Activated CD4-positive, alpha-beta T cell treated with anti-CD3 and anti-CD28 coated beads, Interleukin-2, amount 50 U/mL, for 16 hours (primary cell): Measurements from ENCODE around the gene GAREM2.

Experiments
- DNase-seq: peaks from one replicate; pipeline ENCODE4 v3.0.0-alpha.2; 2020

GAREM2 gene

DNA sequence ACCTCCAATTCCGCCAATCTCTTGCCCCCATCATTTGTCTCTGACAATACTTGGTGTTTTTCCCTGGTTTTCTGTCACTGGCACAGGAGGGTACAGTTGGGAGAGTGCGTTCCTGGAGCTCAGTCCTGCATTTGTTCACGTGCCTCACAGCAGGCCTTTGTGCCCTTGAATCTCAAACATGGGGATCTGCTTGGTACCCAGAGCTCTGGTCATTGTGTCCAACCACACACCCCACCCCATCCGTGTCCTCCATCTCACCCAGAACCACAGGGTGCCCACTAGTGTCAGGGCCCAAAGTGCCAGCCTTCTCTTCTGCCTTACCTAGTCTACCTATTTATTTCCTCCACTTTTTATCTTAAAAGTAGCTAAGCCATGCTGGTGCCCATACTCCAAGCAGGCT, 16.2 kb downstream of the GAREM2 start:
- DNase-seq = no peak

DNA sequence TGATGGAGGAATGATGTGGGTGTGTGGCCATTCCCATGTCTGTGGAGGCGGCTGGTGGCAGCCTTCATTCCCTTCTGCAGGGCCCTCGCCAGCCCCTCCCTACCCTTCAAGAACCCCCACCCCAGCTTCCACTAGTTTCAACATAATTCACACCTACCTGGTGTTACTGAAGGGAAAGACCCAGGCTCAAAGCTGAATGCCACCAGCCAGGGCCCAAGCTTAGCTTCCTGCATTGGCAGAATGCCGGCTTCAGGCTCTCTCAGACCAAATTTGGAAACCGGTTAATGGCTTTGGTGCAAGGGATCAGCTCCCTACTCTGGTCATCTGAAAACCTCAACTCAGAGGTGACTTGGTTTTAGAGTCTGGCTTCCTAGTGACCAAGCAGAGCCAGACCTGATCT, 16.9 kb downstream of the GAREM2 start:
- no peak for DNase-seq

DNA sequence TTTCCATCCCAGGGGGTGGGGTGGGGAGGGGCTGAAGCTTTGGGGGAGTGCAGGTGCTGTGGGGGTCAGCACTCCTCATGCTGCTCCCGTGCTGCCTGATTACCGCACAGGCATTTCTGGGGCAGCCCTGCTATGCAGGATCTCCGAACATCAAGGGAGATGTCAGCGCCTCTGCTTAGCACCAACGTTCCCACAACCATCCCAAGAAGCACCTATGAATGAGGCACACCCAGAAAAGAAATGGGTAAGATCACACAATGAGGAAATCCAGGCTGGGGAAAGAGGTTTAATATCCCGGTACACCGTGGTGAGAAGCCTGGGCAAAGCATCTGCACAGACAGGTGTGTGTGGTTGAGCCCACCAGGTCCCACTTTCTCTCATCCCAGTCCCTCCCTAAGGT, 17.5 kb downstream of the GAREM2 start:
- no peak for DNase-seq

DNA sequence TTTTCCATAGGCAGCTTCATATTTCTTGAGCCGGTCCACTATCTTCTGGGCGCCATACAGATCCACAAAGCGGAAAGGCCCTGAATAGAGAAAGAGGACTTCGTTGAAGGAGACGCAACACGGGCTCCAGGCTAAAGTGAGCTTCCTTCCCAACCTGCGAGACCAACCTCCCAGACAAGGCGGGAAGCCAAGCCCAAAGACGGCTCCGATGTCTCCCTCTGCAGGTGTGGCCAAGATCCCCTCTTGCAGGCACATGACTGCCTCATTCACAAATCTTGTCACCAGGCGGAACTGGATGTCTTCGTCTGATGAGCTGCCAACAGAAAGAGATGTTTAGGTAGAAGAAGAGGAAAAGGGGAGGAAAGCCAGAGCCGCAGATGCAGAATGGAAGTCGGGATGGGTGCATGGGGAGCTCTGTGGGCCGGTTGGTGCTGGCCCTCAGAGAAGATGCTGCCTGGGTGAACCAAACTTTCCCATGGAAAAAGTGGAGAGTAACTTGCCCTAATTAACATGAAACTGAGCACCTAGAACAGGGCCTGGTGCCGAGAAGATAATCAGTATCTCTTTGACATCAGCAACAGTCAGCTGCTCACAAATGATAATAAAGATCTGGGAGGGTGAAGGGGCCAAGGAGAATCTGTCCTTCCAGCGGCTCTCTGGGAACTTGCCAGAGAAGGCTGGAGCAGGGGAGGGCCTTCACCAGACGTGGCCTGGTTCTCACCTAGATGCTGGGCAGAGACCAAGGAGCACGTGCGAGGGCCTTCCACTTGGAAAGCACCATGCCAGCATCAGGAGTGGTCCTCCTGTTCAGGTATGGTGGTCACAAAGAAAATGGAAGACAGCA, 18.6 kb downstream of the GAREM2 start:
- DNase-seq = no peak

DNA sequence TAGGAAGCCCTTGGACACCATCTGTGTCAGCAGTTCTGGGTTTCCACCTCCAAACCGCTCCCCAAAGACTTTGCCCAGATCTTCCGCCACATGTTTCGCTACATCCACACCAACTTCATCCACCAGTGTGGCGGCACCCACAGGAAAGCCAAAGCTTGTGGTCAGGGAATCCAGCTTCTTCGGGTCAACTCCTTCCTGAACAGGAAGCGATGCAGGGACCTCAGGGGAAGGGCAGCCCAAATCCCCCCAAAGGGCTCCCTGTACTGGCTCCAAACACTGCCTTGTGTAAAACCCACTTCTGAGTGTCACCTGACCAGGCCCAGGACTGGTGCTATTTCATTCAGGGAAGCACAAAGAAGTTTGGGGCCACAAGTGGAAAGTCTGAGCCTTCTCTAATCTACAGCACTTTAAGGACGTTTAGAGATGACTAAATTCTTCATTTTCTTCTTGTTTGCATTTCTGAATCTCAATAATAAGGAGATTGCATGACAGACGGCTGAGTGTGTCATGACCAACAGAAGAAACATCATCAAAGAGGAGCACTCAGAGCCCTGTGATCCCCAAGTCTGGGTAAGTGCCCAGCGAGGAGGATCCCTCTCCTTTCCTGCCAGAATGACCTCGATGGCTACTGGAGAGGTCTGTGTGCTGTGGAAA, 20.8 kb downstream of the GAREM2 start:
- no peak for DNase-seq

DNA sequence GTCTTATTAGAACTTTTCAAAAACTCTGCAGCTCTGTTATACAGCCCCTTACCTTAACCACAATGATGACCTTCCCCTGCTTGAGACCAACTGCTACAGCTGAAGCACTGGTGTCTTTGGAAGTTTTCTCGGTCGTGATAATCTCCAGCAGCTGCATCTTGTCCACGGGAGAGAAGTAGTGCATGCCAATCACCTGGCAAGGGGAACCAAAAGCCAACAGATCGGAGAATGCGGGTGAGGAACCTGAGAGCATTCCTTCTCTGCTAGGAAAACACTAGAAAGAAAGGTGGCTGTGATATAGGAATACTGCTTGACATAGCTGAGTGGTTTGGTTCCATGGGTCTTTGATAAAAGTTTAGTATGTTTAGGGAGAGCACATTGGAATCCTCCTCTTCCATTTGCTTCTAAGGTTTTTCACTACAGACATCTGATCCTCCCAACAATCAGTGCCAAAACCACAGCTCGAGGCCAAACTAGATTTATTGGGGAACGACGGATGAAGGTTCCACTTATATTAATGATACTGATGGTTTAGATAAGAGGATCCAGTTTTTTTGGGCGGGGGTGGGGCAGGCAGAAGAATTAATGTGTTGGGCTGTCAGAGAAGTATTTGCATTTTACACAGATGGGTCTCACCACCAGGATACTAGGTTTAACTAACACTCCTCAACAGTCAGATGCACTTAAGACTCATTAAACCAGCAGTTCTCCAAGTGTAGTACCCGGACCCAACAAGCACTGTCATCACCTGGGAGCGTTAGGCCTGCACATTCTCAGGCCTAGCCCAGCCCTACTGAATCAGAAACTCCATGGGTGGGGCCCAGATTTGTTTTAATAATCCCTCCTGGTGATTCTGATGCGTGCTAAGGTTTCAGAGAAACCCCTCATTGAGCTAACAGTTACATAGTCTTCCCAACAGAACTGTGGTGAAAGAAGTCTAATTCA, 22.4 kb downstream of the GAREM2 start:
- no peak for DNase-seq

DNA sequence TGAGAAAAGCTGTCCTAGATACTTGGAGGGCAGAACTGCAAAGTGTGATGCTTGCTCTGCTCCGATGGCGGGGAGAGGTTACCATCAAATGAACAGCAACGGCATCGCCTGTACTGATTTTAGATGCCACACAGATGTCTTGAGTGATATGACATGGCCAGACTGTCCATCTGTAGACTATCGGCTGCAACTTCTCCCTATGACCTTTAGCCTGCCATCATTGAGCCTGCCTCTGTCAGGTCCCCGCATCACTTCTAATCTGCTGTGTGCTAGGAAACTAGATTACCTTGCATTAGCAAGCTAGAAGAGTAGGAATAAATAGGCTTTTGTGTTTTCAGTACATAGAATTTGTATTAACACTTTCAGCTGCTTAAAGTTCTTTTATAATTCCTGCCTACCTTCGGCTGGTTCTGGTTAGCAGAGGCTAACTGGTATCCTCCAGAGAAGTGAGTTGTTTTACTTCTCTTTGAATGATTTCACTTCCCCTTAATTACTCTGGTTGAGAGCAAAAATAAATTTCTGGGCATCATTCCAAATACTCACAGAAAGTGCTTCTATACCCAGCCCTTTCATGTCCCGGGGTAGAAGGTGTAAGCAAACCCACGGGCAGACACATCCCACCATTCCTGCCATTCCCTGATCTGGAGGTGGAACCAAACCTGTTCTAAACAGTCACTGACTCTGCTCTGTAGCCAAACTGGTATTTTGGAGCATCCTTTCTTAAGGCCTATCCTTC, 24.0 kb downstream of the GAREM2 start:
- no peak for DNase-seq

DNA sequence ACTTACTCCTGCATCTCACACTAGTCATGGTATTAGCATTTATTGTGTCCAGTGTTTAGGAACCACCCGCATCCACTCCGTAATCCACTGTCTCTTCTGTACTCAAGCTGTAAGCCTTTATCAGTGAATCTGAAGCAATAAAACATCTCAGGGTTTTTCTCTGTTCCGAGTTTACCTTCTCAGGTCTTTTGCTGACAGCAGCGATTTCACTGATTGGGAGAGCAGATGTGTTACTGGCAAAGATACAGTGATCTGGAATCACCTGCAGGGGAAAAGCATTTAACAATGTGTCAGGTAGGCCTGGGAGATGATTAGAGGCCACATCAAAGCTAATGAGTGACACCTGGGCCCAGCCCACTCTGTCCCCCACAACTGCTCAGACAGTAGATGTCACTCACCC, 24.6 kb downstream of the GAREM2 start:
- no peak for DNase-seq

DNA sequence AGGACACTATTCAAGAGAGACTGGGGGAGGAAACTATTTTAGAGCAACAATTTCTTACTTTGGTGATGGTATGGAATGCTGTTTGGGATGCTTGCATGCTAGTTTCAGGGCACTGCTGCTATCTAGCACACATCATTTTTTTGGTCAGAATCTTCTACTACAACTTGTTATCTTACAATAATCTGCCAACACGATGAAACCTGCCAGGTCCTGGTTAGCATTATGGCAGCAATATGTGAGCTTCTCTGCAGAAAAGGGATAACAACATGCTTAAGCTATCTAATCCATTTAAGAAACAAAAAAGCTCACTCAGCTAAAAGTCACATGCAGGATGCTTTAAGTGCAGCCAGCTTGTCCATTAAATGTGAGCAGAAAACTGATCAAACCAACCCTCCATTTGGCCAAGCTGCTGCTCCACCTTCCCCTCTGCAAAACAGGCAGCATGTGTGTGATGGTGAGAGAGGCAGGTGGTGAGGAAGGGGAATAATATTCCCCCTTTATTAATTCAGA, 30.1 kb downstream of the GAREM2 start:
- no peak for DNase-seq

DNA sequence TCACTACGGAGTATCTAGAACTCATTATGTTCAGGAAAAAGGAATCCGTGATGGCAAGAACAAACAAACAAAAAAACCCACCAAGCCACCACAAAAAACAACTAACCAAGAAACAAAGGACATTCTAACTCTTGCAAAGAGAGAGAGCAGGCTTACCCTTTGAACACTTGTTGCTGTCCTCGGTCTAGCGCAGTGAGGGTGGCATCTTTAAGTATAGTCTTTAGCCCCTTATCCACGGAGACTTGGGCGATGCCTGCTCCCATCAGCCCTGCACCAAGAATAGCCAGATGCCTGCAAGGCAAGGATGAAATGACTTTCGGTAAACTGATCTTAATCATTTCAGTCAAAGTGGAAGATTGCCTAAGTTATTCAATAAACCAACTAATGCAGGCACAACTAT, 31.0 kb downstream of the GAREM2 start:
- no peak for DNase-seq

DNA sequence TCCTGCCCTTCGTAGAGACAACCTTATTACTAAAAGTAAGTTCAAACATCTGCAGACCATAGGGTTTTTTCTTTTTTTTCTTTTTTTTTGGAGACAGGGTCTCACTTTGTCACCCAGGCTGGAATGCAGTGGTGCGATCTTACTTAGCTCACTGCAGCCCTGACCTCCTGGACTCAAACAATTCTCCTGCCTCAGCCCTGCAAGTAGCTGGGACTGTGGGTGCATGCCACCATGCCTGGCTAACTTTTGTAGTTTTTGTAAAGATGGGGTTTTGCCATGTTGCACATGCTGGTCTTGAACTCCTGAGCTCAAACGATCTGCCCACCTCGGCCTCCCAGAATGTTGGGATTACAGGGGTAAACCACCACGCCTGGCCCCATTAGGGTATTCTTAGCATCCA, 39.1 kb downstream of the GAREM2 start:
- DNase-seq = no peak

DNA sequence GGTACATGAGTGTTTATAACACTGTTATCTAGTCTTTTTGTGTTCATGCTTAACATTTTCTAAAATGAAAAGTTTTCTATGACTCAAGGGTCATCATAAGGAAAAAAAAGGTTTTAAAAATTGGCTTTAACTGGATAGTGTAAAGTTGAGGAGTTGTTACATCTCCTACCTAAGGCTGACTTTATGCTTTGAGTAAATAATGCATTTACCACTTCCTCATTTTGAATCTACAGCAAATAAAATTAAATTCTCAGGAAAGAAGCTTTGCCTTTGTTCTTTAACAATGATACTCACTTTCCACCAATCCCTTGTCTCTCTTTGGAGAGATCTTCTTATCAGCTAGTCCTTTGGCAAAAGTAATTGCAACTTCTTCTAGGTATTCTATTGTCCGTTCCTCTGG, 41.9 kb downstream of the GAREM2 start:
- DNase-seq = no peak

DNA sequence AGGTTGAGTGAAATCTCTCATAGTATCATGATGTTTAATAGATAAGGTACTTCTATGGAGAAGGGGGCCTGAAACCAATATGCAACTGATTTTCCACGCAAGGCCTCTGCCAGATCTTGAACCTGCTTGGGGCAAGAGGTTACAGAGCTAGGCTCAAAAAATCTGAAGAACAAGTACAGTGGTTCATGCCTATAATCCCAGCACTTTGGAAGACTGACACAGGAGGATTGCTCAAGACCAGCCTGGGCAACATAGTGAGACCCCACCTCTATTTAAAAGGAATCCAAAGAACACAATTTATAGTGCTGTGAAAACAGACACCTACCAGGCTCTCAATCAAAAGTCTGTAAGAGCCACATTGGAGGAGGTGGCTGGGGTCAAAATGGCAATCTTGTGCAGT, 42.9 kb downstream of the GAREM2 start:
- no peak for DNase-seq

DNA sequence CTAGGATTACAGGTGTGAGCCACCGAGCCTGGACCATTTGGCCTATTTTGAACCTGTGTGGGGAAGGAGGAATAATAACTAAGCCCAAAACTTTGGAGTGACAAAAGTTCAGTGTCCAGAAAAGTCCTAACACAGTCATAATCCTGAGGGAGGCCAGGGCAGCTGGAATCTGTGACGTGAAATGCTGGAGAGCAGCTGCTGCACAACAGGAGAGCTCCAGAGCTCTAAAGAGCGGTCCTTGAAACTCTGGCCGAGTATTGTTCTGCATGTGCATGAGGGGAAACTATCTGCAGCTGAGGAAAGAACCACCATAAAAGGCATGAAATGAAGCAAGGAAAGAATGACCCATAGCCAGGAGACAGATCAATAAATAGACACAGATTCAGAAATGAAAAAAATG, 43.7 kb downstream of the GAREM2 start:
- no peak for DNase-seq

DNA sequence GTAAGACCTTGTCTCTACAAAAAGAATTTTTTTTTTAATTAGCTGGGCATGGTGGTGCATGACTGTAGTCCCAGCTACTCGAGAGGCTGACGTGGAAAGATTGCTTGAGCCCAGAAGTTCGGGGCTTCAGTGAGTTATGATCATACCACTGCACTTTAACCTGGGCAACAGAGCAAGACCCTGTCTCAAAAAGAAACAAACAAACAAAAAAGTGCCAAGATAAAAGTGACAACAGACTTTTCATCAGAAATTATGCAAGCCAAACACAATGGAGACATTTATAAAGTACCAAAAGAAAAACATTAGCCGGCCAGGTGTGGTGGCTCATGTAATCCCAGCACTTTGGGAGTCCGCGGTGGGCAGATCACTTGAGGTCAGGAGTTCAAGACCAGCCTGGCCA, 44.8 kb downstream of the GAREM2 start:
- DNase-seq = no peak

DNA sequence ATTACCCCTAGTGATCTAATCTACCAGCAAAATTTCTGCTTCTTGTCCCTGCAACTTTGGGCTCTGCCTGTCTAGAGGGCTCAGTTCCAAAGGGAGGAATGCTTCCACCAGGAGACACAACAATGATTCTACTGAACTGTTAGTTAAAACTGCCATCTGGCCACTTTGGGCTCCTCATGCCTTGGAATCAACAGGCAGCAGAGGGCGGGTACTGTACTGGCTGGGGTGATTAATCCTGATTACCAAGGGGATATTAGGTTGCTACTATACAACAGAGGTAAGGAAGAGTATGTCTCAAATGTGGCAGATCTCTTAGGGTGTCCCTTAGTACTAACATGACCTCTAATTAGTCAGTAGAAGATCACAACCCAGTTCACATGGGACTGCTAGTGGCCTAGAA, 50.1 kb downstream of the GAREM2 start:
- DNase-seq = no peak

DNA sequence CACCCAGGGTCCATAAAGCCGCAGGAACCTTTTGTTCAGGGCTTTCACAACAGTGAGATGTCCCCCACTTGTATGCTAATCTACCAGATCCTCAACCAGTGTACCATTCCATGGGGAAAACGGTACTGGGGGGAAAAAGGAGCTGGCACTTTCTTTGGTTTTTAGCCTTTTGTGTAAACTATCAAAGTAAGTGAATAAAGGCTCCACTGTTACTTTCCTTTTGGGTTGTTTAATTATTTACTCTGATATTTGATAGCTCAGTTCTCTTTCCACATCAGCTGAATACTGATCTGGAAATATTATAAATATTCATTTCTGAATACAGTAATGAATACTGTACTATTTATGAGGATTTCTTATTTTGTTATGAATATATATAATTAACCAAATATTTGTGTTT, 51.2 kb downstream of the GAREM2 start:
- DNase-seq = no peak

DNA sequence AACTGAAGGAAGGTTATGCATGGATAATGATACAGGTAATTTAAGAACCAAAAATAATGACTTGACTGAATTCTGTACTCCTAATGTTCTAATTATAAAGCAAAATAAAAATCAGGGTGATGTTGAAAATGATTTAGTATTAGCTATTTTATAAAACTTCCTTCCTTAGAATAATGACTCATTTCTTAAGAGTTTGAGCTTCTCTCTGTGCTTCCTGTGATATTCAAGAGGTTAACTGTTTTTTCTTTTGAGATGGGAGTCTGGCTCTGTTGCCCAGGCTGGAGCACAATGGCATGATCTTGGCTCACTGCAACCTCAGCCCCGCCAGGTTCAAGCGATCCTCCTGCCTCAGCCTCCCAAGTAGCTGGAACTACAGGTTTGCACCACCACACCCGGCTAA, 56.7 kb downstream of the GAREM2 start:
- DNase-seq = no peak

DNA sequence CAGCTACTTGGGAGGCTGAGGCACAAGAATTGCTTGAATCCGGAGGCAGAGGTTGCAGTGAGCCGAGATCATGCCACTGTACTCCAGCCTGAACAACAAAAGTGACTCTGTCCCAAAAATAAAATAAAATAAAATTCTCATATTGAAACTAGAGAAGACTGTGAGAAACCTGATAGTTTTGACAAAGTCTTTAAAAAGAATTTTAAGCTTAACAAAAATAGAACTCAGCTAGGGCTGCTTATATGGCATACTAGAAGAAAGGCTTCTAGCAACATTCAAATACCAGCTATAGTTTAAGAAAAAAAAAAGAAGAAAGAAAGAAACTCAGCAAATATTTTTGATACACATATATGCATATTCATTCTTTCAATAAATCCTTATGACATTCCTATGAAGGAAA, 57.9 kb downstream of the GAREM2 start:
- no peak for DNase-seq

DNA sequence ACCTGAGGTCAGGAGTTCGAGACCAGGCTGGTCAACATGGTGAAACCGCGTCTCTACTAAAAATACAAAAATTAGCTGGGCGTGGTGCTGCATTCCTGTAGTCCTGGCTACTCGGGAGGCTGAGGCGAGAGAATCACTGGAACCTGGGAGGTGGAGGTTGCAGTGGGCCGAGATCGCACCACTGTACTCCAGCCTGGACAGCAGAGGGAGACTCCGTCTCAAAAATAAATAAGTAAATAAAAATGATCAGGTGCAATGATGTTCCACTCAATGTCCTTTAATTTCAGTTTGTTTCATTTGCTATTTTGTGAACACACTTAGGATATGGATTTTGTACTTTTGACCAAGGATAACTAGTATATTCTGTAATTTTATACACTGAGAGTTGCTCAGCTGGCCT, 62.2 kb downstream of the GAREM2 start:
- DNase-seq = no peak

DNA sequence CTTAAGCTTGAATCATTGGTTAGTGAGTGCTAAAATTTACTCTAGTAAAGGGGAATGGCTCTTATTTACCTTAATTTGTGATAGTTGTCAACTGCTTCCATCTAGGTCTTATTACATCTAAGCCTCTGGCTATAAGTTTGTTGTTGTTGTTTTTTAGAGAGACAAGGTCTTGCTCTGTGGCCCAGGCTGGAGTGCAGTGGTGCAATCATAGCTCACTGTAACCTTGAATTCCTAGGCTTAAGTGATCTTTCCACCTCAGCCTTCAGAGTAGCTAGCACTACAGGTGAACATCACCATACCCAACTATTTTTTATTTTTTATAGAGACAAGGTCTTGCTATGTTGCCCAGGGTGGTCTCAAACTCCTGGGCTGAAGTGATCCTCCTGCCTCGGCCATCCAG, 65.0 kb downstream of the GAREM2 start:
- no peak for DNase-seq

DNA sequence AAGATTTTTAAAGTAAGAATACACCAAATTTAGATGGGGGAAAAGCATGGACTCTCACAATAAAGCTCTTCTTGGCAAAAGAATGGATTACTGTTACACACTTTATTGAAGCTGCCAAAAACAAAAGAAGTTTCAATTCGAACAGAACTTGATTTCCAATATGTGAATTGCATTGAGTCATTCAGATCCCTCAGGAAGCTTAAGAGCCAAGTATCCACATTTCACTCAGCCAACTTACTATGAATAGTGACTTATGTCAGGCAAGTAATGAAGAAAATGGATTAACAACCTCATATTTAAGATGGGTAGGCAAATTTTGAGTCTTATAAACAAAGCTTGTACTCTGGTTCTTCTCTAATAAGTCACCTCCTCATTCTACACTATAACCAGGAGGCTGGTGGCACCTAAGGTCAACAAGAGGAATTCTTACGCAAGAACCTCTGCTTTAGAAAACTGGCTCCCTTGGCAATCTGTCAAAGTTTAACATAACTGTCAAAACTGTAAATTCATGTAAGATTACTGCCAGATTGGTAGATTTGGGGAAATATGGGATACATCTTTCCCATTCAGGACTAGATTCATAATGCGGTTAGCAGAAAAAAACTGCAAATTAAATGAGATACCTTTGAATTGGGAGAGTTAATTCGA, 65.5 kb downstream of the GAREM2 start:
- DNase-seq = no peak
